ENCODE measurements around the gene ABCA9. TPM values are rescaled to one million over a fixed set of nuclear protein-coding genes. Genes with fewer than 3 reads are reported as not detected.

Gene ABCA9
- total RNA-seq (2014; rRNA removed; shearing (Covaris generic)) = 0.51 and 0.65 TPM in 2 replicates
- polyA plus RNA-seq (2016; fragmentation: Nextera tagmentation; extraction: Ambion mirVana) = 0.24 and 0.41 TPM in 2 replicates

GRCh38 chr17:69060822-69061221 is at the start of gene ABCA9:
TSS of gene ABCA9 (minus strand) at chr17:69060927. CDS start at chr17:69051126, 9,801 bp downstream.
- Histone ChIP-seq H3K4me1 (ENCODE audit: insufficient read depth) (peaks cover 27% of the 10 kb centered on the region), H3F3A (ENCODE audit: insufficient read depth) (peaks cover 13% of the 10 kb centered on the region; the same call in 1 of the 2 replicates), H3K27ac (peak within 1 kb of the TSS; percentile 55), H3K4me2 (ENCODE audit: unreplicated experiment) (peak within 1 kb of the TSS; percentile 75), H3K79me2 (ENCODE audit: insufficient read depth) (no peaks in the 10 kb centered on the region), H4K20me1 (ENCODE audit: insufficient read depth) (no peaks in the 10 kb centered on the region), H3K9me3 (ENCODE audit: low read depth) (no peaks in the 10 kb centered on the region), H3K27me3 (replicated peaks; ENCODE audit: insufficient read depth) (no peaks in the 10 kb centered on the region), H2AFZ (peak within 1 kb of the TSS; percentile 55), H3K4me3 (peak within 1 kb of the TSS; percentile 47), H3K9me2 (ENCODE audit: insufficient read depth) (no peaks in the 10 kb centered on the region), H3K36me3 (ENCODE audit: low read depth) (no peaks in the 10 kb centered on the region), H3K9ac (peak within 1 kb of the TSS; percentile 17; the same call in 1 of the 2 replicates)
- in situ Hi-C loops (cut with MboI) = no loop called here
- DNase-seq = peak; percentile 93
- WGBS, 2 experiments (ENCODE audit: low coverage in 1 of 2, low lambda C conversion rate in 2 of 2, missing lambda C conversion rate in 2 of 2) = 0 to 3% methylated on average over 2 of the region's 2 CpGs
- TF ChIP-seq EZH2 (IDR thresholded peaks at IDR 0.05; ENCODE audit: insufficient read depth, poor library complexity, severe bottlenecking) (no peak), EZH2phosphoT487 (IDR thresholded peaks at IDR 0.05; ENCODE audit: insufficient read depth, low read depth) (no peak)

GRCh38 chr17:69105907-69106730 is 45.4 kb upstream of the ABCA9 start:
- no peaks in the 10 kb centered on the region for H3K27me3 ChIP-seq (replicated peaks; ENCODE audit: insufficient read depth)
- H3K9me3 ChIP-seq (ENCODE audit: low read depth) = no peaks in the 10 kb centered on the region
- DNase-seq = no peak
- 67 to 72% methylated on average over 10 of the region's 10 CpGs for WGBS, 2 experiments (ENCODE audit: low coverage in 1 of 2, low lambda C conversion rate in 2 of 2, missing lambda C conversion rate in 2 of 2)
- H3K9me2 ChIP-seq (ENCODE audit: insufficient read depth) = no peaks in the 10 kb centered on the region
- no peak overlapping the region for H2AFZ ChIP-seq
- no peak overlapping the region for H3K4me3 ChIP-seq
- no peaks in the 10 kb centered on the region for H3K36me3 ChIP-seq (ENCODE audit: low read depth)
- H3K9ac ChIP-seq = no peak overlapping the region
- no peaks in the 10 kb centered on the region for H3K79me2 ChIP-seq (ENCODE audit: insufficient read depth)
- in situ Hi-C loops (cut with MboI) = no loop called here
- H3K4me2 ChIP-seq (ENCODE audit: unreplicated experiment) = no peak overlapping the region
- no peaks in the 10 kb centered on the region for H4K20me1 ChIP-seq (ENCODE audit: insufficient read depth)
- H3F3A ChIP-seq (ENCODE audit: insufficient read depth) = no peaks in the 10 kb centered on the region
- H3K4me1 ChIP-seq (ENCODE audit: insufficient read depth) = no peaks in the 10 kb centered on the region
- no peak overlapping the region for H3K27ac ChIP-seq
- TF ChIP-seq EZH2phosphoT487 (IDR thresholded peaks at IDR 0.05; ENCODE audit: insufficient read depth, low read depth) (no peak), EZH2 (IDR thresholded peaks at IDR 0.05; ENCODE audit: insufficient read depth, poor library complexity, severe bottlenecking) (no peak)

- Histone ChIP-seq H3K36me3 (ENCODE audit: low read depth) (no peaks in the 10 kb centered on the region), H4K20me1 (ENCODE audit: insufficient read depth) (no peaks in the 10 kb centered on the region), H3K9ac (no peak overlapping the region), H3K4me3 (no peak overlapping the region), H3F3A (ENCODE audit: insufficient read depth) (no peaks in the 10 kb centered on the region), H3K9me2 (ENCODE audit: insufficient read depth) (no peaks in the 10 kb centered on the region), H3K9me3 (ENCODE audit: low read depth) (no peaks in the 10 kb centered on the region), H3K27me3 (replicated peaks; ENCODE audit: insufficient read depth) (no peaks in the 10 kb centered on the region), H2AFZ (no peak overlapping the region), H3K4me2 (ENCODE audit: unreplicated experiment) (no peak overlapping the region), H3K4me1 (ENCODE audit: insufficient read depth) (no peaks in the 10 kb centered on the region), H3K79me2 (ENCODE audit: insufficient read depth) (no peaks in the 10 kb centered on the region), H3K27ac (no peak overlapping the region)
- DNase-seq = no peak
- 71 to 72% methylated on average over 9 of the region's 9 CpGs for WGBS, 2 experiments (ENCODE audit: low coverage in 1 of 2, low lambda C conversion rate in 2 of 2, missing lambda C conversion rate in 2 of 2)
- in situ Hi-C loops (cut with MboI) = no loop called here
- TF ChIP-seq EZH2 (IDR thresholded peaks at IDR 0.05; ENCODE audit: insufficient read depth, poor library complexity, severe bottlenecking) (no peak), EZH2phosphoT487 (IDR thresholded peaks at IDR 0.05; ENCODE audit: insufficient read depth, low read depth) (no peak)
Measured at GRCh38 chr17:69103557-69104233, 43.0 kb upstream of the ABCA9 start.

GRCh38 chr17:69098625-69099024 is 37.9 kb upstream of the ABCA9 start:
- Histone ChIP-seq H3F3A (ENCODE audit: insufficient read depth) (no peaks in the 10 kb centered on the region), H3K27ac (no peak overlapping the region), H3K27me3 (replicated peaks; ENCODE audit: insufficient read depth) (no peaks in the 10 kb centered on the region), H3K79me2 (ENCODE audit: insufficient read depth) (no peaks in the 10 kb centered on the region), H3K4me3 (no peak overlapping the region), H3K4me1 (ENCODE audit: insufficient read depth) (no peaks in the 10 kb centered on the region), H3K9me3 (ENCODE audit: low read depth) (no peaks in the 10 kb centered on the region), H2AFZ (no peak overlapping the region), H3K9ac (no peak overlapping the region), H3K9me2 (ENCODE audit: insufficient read depth) (no peaks in the 10 kb centered on the region), H3K4me2 (ENCODE audit: unreplicated experiment) (no peak overlapping the region), H4K20me1 (ENCODE audit: insufficient read depth) (no peaks in the 10 kb centered on the region), H3K36me3 (ENCODE audit: low read depth) (no peaks in the 10 kb centered on the region)
- TF ChIP-seq EZH2 (IDR thresholded peaks at IDR 0.05; ENCODE audit: insufficient read depth, poor library complexity, severe bottlenecking) (no peak), EZH2phosphoT487 (IDR thresholded peaks at IDR 0.05; ENCODE audit: insufficient read depth, low read depth) (no peak)
- in situ Hi-C loops (cut with MboI) = no loop called here
- WGBS, 2 experiments (ENCODE audit: low coverage in 1 of 2, low lambda C conversion rate in 2 of 2, missing lambda C conversion rate in 2 of 2) = 95 to 97% methylated on average over 4 of the region's 4 CpGs
- DNase-seq = no peak

Measured in GM23248 (cell line).